OCI-LY1 (cell line): ENCODE results near the gene ANO4.

ENCODE experiments used
- H2AFZ ChIP-seq: fragments of 200-600 bp; sonication (generic), shearing (Covaris generic); 2 replicates; pipeline ENCODE4 v1.6.0; 2014; ENCODE audit warnings: antibody characterized with exemption, mild to moderate bottlenecking, low read length
- H3F3A ChIP-seq: fragments of 200-600 bp; sonication (generic), shearing (Covaris generic); 2 replicates; pipeline ENCODE4 v1.6.0; 2014; ENCODE audit warnings: mild to moderate bottlenecking, antibody characterized with exemption, low read length, moderate library complexity; ENCODE audit not compliant: insufficient read depth
- H3K27ac ChIP-seq: fragments of 200-600 bp; sonication (generic); 2 replicates; pipeline ENCODE4 v1.5.1; 2014; ENCODE audit warnings: low read length, mixed run types, mild to moderate bottlenecking, low read depth; ENCODE audit not compliant: poor library complexity, severe bottlenecking
- H3K27me3 ChIP-seq: fragments of 200-600 bp; sonication (generic); 2 replicates; pipeline ENCODE4 v1.6.0; 2014; ENCODE audit warnings: antibody characterized with exemption, mild to moderate bottlenecking, low read length, moderate library complexity; ENCODE audit not compliant: insufficient read depth
- H3K36me3 ChIP-seq: fragments of 200-600 bp; sonication (generic); 2 replicates; pipeline ENCODE4 v1.6.1; 2014; ENCODE audit warnings: mild to moderate bottlenecking, antibody characterized with exemption, low read length, moderate library complexity, mixed read lengths; ENCODE audit not compliant: insufficient read depth
- H3K4me1 ChIP-seq: fragments of 200-600 bp; sonication (generic); 2 replicates; pipeline ENCODE4 v1.5.1; 2014; ENCODE audit warnings: mild to moderate bottlenecking, low read length, moderate library complexity; ENCODE audit not compliant: insufficient read depth, severe bottlenecking
- H3K4me2 ChIP-seq: fragments of 200-600 bp; sonication (generic), shearing (Covaris generic); 2 replicates; pipeline ENCODE4 v1.6.1; 2014; ENCODE audit warnings: low read length
- H3K4me3 ChIP-seq: fragments of 200-600 bp; sonication (generic); 2 replicates; pipeline ENCODE4 v1.5.1; 2014; ENCODE audit warnings: low read length, low read depth, mild to moderate bottlenecking, mixed read lengths; ENCODE audit not compliant: poor library complexity, severe bottlenecking
- H3K79me2 ChIP-seq: fragments of 200-600 bp; shearing (Covaris generic); 2 replicates; pipeline ENCODE4 v1.6.1; 2016; ENCODE audit warnings: mixed run types, low read length, mixed read lengths; ENCODE audit not compliant: insufficient read depth
- H3K9ac ChIP-seq: fragments of 200-600 bp; sonication (generic), shearing (Covaris generic); 2 replicates; pipeline ENCODE4 v1.6.1; 2014; ENCODE audit warnings: mild to moderate bottlenecking, low read length, mixed read lengths
- H3K9me2 ChIP-seq: fragments of 200-600 bp; sonication (generic), shearing (Covaris generic); 2 replicates; pipeline ENCODE4 v1.6.1; 2014; ENCODE audit warnings: low read depth, mild to moderate bottlenecking, low read length, mixed read lengths
- H3K9me3 ChIP-seq: fragments of 200-600 bp; shearing (Covaris generic); 2 replicates; pipeline ENCODE4 v1.6.1; 2014; ENCODE audit warnings: low read length, mixed read lengths
- H4K20me1 ChIP-seq: fragments of 200-600 bp; sonication (generic), shearing (Covaris generic); 2 replicates; pipeline ENCODE4 v1.6.0; 2016; ENCODE audit warnings: mild to moderate bottlenecking, low read length; ENCODE audit not compliant: insufficient read depth
- EZH2 ChIP-seq: fragments of 200-600 bp; sonication (generic), shearing (Covaris generic); IDR thresholded peaks from 2 replicates; pipeline ENCODE4 v1.8.0; 2017; ENCODE audit warnings: borderline replicate concordance, mixed run types, mild to moderate bottlenecking, antibody characterized with exemption, low read length, moderate library complexity, mixed read lengths
- TF ChIP-seq, protein P1 (sequence below): fragments of 200-600 bp; sonication (generic), shearing (Covaris generic); IDR thresholded peaks from 2 replicates; pipeline ENCODE4 v1.5.1; 2017; ENCODE audit warnings: mild to moderate bottlenecking, antibody characterized with exemption, low read length, moderate library complexity, mixed read lengths

ANO4 gene

GRCh38 chr12:100823963-100824362 is 29.4 kb downstream of the ANO4 start:
- no peak overlapping the region for H3K27ac ChIP-seq

GRCh38 chr12:100824476-100824875 is 29.9 kb downstream of the ANO4 start:
- Histone ChIP-seq H3K4me2 (no peak overlapping the region), H4K20me1 (no peaks in the 10 kb centered on the region), H3K36me3 (no peaks in the 10 kb centered on the region), H3K27me3 (no peaks in the 10 kb centered on the region), H3F3A (no peaks in the 10 kb centered on the region), H3K79me2 (no peaks in the 10 kb centered on the region), H3K9me3 (no peaks in the 10 kb centered on the region), H2AFZ (no peak overlapping the region), H3K4me3 (no peak overlapping the region), H3K9ac (no peak overlapping the region), H3K4me1 (no peaks in the 10 kb centered on the region), H3K9me2 (no peaks in the 10 kb centered on the region), H3K27ac (no peak overlapping the region)
- TF ChIP-seq EZH2: no peak
- TF ChIP-seq, protein P1, sequence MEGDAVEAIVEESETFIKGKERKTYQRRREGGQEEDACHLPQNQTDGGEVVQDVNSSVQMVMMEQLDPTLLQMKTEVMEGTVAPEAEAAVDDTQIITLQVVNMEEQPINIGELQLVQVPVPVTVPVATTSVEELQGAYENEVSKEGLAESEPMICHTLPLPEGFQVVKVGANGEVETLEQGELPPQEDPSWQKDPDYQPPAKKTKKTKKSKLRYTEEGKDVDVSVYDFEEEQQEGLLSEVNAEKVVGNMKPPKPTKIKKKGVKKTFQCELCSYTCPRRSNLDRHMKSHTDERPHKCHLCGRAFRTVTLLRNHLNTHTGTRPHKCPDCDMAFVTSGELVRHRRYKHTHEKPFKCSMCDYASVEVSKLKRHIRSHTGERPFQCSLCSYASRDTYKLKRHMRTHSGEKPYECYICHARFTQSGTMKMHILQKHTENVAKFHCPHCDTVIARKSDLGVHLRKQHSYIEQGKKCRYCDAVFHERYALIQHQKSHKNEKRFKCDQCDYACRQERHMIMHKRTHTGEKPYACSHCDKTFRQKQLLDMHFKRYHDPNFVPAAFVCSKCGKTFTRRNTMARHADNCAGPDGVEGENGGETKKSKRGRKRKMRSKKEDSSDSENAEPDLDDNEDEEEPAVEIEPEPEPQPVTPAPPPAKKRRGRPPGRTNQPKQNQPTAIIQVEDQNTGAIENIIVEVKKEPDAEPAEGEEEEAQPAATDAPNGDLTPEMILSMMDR: no peak

More at GRCh38 chr12:100823963-100824362, 29.4 kb downstream of the ANO4 start:
- Histone ChIP-seq H3K27me3 (no peaks in the 10 kb centered on the region), H3F3A (no peaks in the 10 kb centered on the region), H3K9me2 (no peaks in the 10 kb centered on the region), H3K9me3 (no peaks in the 10 kb centered on the region), H2AFZ (no peak overlapping the region), H4K20me1 (no peaks in the 10 kb centered on the region), H3K4me3 (no peak overlapping the region), H3K9ac (no peak overlapping the region), H3K4me2 (no peak overlapping the region), H3K36me3 (no peaks in the 10 kb centered on the region), H3K79me2 (no peaks in the 10 kb centered on the region), H3K4me1 (no peaks in the 10 kb centered on the region)
- TF ChIP-seq, protein P1: no peak
- no peak for TF ChIP-seq EZH2

DNA sequence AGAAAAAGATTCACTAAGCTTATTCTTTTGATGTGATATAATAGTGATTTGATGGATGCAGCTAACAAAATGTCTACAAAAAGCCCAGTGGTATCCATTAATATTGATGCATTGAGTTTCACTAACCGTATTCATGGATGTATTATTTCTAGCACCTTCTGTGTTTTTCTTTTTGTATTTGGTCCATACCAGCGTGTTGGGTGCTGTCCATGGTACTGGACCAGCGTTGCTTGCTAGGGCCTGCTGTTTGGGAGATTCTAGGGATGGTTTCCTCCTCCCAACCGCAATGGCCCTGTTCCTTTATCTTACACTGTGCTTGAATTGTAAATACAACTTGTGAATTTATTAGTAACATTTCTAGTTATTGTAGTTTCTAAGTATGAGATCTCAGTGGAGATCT is 31.7 kb downstream of the ANO4 start:
- no peaks in the 10 kb centered on the region for H3K9me2 ChIP-seq
- no peak overlapping the region for H3K27ac ChIP-seq
- no peaks in the 10 kb centered on the region for H3K9me3 ChIP-seq
- H3K4me1 ChIP-seq: no peaks in the 10 kb centered on the region
- no peak overlapping the region for H3K4me2 ChIP-seq
- no peaks in the 10 kb centered on the region for H3K36me3 ChIP-seq
- H3K4me3 ChIP-seq: no peak overlapping the region
- H3F3A ChIP-seq: no peaks in the 10 kb centered on the region
- TF ChIP-seq, protein P1: no peak
- TF ChIP-seq EZH2: no peak
- no peak overlapping the region for H3K9ac ChIP-seq
- no peaks in the 10 kb centered on the region for H4K20me1 ChIP-seq
- no peaks in the 10 kb centered on the region for H3K79me2 ChIP-seq
- H2AFZ ChIP-seq: no peak overlapping the region
- no peaks in the 10 kb centered on the region for H3K27me3 ChIP-seq
